WTC11 (cell line): ENCODE measurements around the gene COG5. TPM values are rescaled to one million over a fixed set of nuclear protein-coding genes. Genes with fewer than 3 reads are reported as not detected.
"Not testable (repeated sequence)": the region's sequence is repeated elsewhere in the genome, so short reads cannot be mapped to it uniquely, and the experiment has no call there.

ENCODE experiments used
- ATAC-seq: fragments of 200-7000 bp; cut with Tn5 transposase; 2 replicates; pipeline ENCODE4 v1.10.0; 2021; ENCODE audit warnings: mild to moderate bottlenecking, moderate library complexity
- CTCF ChIA-PET: fragments of 300-600 bp; sonication (Branson Sonifier 250); formaldehyde crosslinking; loops from one replicate; lab custom pipeline; 2021; ENCODE audit warnings: antibody characterized with exemption; lab: Charles Lee
- POLR2A ChIA-PET: fragments of 350-600 bp; sonication (Branson Sonifier 250); formaldehyde crosslinking; loops from one replicate; lab custom pipeline; 2021; ENCODE audit warnings: antibody characterized with exemption; lab: Charles Lee
- DNase-seq: peaks from one replicate; pipeline ENCODE4 v3.0.0; 2021; ENCODE audit warnings: low spot score
- H3K27ac Mint-ChIP-seq: 2 replicates; pipeline ENCODE4 v1.8.0; 2021; ENCODE audit warnings: mixed read lengths
- H3K27me3 Mint-ChIP-seq: 2 replicates; pipeline ENCODE4 v1.8.0; 2021; ENCODE audit warnings: low read depth, mild to moderate bottlenecking, moderate library complexity, mixed read lengths
- H3K36me3 Mint-ChIP-seq: 2 replicates; pipeline ENCODE4 v1.8.0; 2021; ENCODE audit warnings: mixed read lengths
- H3K4me1 Mint-ChIP-seq: 2 replicates; pipeline ENCODE4 v1.8.0; 2022; ENCODE audit warnings: mixed read lengths
- H3K4me3 Mint-ChIP-seq: 2 replicates; pipeline ENCODE4 v1.8.0; 2021; ENCODE audit warnings: mild to moderate bottlenecking, moderate library complexity, mixed read lengths
- H3K9me3 Mint-ChIP-seq: 2 replicates; pipeline ENCODE4 v1.8.0; 2021; ENCODE audit warnings: mixed read lengths
- ETV6 ChIP-seq: sonication (generic); formaldehyde crosslinking; IDR thresholded peaks from 2 replicates; pipeline ENCODE4 v1.8.1; 2022; ENCODE audit warnings: mild to moderate bottlenecking, missing genetic modification reagents
- IRF2 ChIP-seq: sonication (generic); formaldehyde crosslinking; IDR thresholded peaks from 2 replicates; pipeline ENCODE4 v1.8.0; 2022; ENCODE audit warnings: low read depth, missing genetic modification reagents, borderline replicate concordance
- JUN ChIP-seq: sonication (generic); formaldehyde crosslinking; IDR thresholded peaks from 2 replicates; pipeline ENCODE4 v1.8.0; 2023; ENCODE audit warnings: mild to moderate bottlenecking, missing genetic modification reagents
- RELA ChIP-seq: sonication (generic); formaldehyde crosslinking; IDR thresholded peaks from 2 replicates; pipeline ENCODE4 v1.8.1; 2022; ENCODE audit warnings: missing genetic modification reagents, mild to moderate bottlenecking, borderline replicate concordance
- SP1 ChIP-seq: sonication (generic); formaldehyde crosslinking; conservative IDR thresholded peaks from 2 replicates; pipeline ENCODE4 v1.8.1; 2022; ENCODE audit warnings: missing genetic modification reagents
- TCF7 ChIP-seq: sonication (generic); formaldehyde crosslinking; IDR thresholded peaks from 2 replicates; pipeline ENCODE4 v1.8.0; 2022; ENCODE audit warnings: mild to moderate bottlenecking, low read depth, missing genetic modification reagents, moderate library complexity
- TEAD1 ChIP-seq: sonication (generic); formaldehyde crosslinking; IDR thresholded peaks from 2 replicates; pipeline ENCODE4 v1.8.0; 2022; ENCODE audit warnings: mild to moderate bottlenecking, missing genetic modification reagents
- TP53 ChIP-seq: sonication (generic); formaldehyde crosslinking; IDR thresholded peaks from 2 replicates; pipeline ENCODE4 v1.8.1; 2023; ENCODE audit warnings: mild to moderate bottlenecking, missing genetic modification reagents
- ZNF121 ChIP-seq: sonication (generic); formaldehyde crosslinking; IDR thresholded peaks from 2 replicates; pipeline ENCODE4 v1.8.0; 2023; ENCODE audit warnings: missing genetic modification reagents
- ZNF219 ChIP-seq: sonication (generic); formaldehyde crosslinking; IDR thresholded peaks from 2 replicates; pipeline ENCODE4 v1.8.0; 2023; ENCODE audit warnings: missing genetic modification reagents, mild to moderate bottlenecking, borderline replicate concordance
- ZNF232 ChIP-seq: sonication (generic); formaldehyde crosslinking; IDR thresholded peaks from 2 replicates; pipeline ENCODE4 v1.8.0; 2022; ENCODE audit warnings: mild to moderate bottlenecking, missing genetic modification reagents
- ZNF396 ChIP-seq: fragments of 250-450 bp; sonication (Bioruptor Pico); IDR thresholded peaks from 2 replicates; pipeline ENCODE4 v1.8.0; 2021; ENCODE audit warnings: mild to moderate bottlenecking, moderate library complexity, borderline replicate concordance
- total RNA-seq: library from RNA; stranded (reverse); gene quantifications from 3 replicates; pipeline ENCODE4 v1.2.3, GENCODE V29; 2021
- TF ChIP-seq, protein P1 (sequence below): sonication (generic); formaldehyde crosslinking; IDR thresholded peaks from 2 replicates; pipeline ENCODE4 v1.8.1; 2023; ENCODE audit warnings: mild to moderate bottlenecking, moderate library complexity, missing genetic modification reagents
- TF ChIP-seq, protein P2 (sequence below): fragments of 250-450 bp; sonication (Bioruptor Pico); IDR thresholded peaks from 2 replicates; pipeline ENCODE4 v2.1.2; 2022; ENCODE audit warnings: mild to moderate bottlenecking, moderate library complexity
- TF ChIP-seq, protein P3 (sequence below): sonication (generic); formaldehyde crosslinking; IDR thresholded peaks from 2 replicates; pipeline ENCODE4 v1.8.0; 2022; ENCODE audit warnings: mild to moderate bottlenecking, missing genetic modification reagents
- TF ChIP-seq, protein P4 (sequence below): fragments of 250-450 bp; sonication (Bioruptor Pico); IDR thresholded peaks from 2 replicates; pipeline ENCODE4 v1.8.0; 2021; ENCODE audit warnings: mild to moderate bottlenecking
- TF ChIP-seq, protein P5 (sequence below): sonication (generic); formaldehyde crosslinking; IDR thresholded peaks from 2 replicates; pipeline ENCODE4 v1.8.0; 2023; ENCODE audit warnings: missing genetic modification reagents, mild to moderate bottlenecking, borderline replicate concordance
- TF ChIP-seq, protein P6 (sequence below): fragments of 250-450 bp; sonication (Bioruptor Pico); IDR thresholded peaks from 2 replicates; pipeline ENCODE4 v1.9.0; 2021; ENCODE audit warnings: moderate library complexity, mild to moderate bottlenecking, inconsistent platforms, borderline replicate concordance
- TF ChIP-seq, protein P7 (sequence below): fragments of 250-450 bp; sonication (Bioruptor Pico); conservative IDR thresholded peaks from 2 replicates; pipeline ENCODE4 v1.9.0; 2021; ENCODE audit warnings: mild to moderate bottlenecking

The COG5 gene
- total RNA-seq, 1 experiment from 2014 or later: 23.8 TPM

DNA sequence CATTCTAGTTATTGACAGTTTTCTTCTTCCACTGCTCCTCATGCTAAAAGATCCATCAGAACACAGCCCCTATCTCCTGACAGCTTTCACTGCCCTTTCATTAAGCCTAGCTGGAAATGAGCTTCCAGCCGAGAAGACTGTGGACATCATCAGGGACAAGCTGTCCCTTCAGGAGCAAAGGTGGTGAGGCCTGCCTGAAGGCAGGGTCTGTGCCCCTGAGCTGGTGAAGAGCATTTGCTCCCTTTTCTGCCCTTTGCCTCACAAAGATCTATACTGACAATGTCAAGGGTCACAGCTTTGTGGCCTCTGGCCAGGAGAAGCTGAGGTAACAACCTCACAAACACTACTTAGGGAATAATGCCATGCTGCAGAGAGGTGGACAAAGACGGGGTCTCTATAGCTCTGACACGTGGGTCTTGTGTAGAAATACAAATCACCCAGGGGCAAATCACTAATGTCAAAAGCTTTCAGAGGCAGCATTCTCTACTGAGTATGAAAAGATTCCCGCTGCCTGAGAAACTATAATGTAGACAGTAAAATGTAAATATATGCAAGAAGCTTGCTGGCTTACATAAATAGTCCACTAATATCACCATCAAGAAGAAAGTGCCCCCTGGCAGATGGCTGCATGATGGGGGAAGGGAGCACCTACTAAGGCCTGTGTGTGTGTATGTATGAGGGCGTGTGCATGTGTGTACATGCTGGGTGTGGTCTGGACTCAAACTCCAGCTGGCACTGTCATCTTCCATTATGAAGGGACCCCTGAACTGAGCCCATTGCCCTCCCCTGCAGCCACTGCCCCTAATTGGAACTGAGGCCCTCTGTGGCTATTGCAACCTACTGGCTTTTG, 339.1 kb downstream of the COG5 start:
- POLR2A ChIA-PET: no interaction called here
- CTCF ChIA-PET: interaction anchor here (0.6 kb wide), 1 partner anchor 188 kb away, joined by 3 read pairs; no protein-coding TSS in a partner anchor

DNA sequence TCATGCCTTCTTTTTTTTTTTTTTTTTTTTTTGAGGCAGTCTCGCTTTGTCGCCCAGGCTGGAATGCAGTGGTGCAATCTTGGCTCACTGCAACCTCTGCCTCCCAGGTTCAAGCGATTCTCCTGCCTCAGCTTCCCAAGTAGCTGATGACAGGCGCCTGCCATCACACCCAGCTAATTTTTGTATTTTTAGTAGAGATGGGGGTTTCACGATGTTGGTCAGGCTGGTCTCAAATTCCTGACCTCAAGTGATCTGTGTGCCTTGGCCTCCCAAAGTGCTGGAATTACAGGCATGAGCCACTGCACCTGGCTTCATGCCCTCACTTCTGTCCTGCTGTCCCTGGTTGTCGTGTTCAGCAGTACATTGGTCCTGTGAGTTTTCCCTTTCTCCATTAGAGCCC, 342.9 kb downstream of the COG5 start:
- H3K4me3 Mint-ChIP-seq, H3K27ac Mint-ChIP-seq, DNase-seq, ATAC-seq, H3K4me1 Mint-ChIP-seq, H3K27me3 Mint-ChIP-seq, H3K9me3 Mint-ChIP-seq, H3K36me3 Mint-ChIP-seq: not testable (repeated sequence)
- ChIA-PET CTCF (interaction anchor here (0.6 to 0.7 kb wide), 3 partner anchors 28 to 476 kb away, joined by 3 to 4 read pairs (median 3); no protein-coding TSS in a partner anchor), POLR2A (interaction anchor here (0.7 kb wide), 1 partner anchor 1050 kb away, joined by 5 read pairs; no protein-coding TSS in a partner anchor)

More for the DNA sequence above, 339.1 kb downstream of the COG5 start:
- peaks cover 3% of the 10 kb centered on the region for H3K4me1 Mint-ChIP-seq
- H3K4me3 Mint-ChIP-seq: no peak overlapping the region
- ATAC-seq (no peak), DNase-seq (no peak)
- TF ChIP-seq JUN (CRISPR knock-in tag): no peak
- TF ChIP-seq ZNF219 (CRISPR knock-in tag): no peak
- TF ChIP-seq TEAD1 (CRISPR knock-in tag): no peak
- no peak for TF ChIP-seq ZNF121 (CRISPR knock-in tag)
- TF ChIP-seq IRF2: no peak
- TF ChIP-seq, protein P1, sequence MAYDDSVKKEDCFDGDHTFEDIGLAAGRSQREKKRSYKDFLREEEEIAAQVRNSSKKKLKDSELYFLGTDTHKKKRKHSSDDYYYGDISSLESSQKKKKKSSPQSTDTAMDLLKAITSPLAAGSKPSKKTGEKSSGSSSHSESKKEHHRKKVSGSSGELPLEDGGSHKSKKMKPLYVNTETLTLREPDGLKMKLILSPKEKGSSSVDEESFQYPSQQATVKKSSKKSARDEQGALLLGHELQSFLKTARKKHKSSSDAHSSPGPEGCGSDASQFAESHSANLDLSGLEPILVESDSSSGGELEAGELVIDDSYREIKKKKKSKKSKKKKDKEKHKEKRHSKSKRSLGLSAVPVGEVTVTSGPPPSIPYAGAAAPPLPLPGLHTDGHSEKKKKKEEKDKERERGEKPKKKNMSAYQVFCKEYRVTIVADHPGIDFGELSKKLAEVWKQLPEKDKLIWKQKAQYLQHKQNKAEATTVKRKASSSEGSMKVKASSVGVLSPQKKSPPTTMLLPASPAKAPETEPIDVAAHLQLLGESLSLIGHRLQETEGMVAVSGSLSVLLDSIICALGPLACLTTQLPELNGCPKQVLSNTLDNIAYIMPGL: no peak
- TF ChIP-seq, protein P2, sequence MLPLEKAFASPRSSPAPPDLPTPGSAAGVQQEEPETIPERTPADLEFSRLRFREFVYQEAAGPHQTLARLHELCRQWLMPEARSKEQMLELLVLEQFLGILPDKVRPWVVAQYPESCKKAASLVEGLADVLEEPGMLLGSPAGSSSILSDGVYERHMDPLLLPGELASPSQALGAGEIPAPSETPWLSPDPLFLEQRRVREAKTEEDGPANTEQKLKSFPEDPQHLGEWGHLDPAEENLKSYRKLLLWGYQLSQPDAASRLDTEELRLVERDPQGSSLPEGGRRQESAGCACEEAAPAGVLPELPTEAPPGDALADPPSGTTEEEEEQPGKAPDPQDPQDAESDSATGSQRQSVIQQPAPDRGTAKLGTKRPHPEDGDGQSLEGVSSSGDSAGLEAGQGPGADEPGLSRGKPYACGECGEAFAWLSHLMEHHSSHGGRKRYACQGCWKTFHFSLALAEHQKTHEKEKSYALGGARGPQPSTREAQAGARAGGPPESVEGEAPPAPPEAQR (CRISPR knock-in tag): no peak
- TF ChIP-seq TP53 (CRISPR knock-in tag): no peak
- TF ChIP-seq, protein P3, sequence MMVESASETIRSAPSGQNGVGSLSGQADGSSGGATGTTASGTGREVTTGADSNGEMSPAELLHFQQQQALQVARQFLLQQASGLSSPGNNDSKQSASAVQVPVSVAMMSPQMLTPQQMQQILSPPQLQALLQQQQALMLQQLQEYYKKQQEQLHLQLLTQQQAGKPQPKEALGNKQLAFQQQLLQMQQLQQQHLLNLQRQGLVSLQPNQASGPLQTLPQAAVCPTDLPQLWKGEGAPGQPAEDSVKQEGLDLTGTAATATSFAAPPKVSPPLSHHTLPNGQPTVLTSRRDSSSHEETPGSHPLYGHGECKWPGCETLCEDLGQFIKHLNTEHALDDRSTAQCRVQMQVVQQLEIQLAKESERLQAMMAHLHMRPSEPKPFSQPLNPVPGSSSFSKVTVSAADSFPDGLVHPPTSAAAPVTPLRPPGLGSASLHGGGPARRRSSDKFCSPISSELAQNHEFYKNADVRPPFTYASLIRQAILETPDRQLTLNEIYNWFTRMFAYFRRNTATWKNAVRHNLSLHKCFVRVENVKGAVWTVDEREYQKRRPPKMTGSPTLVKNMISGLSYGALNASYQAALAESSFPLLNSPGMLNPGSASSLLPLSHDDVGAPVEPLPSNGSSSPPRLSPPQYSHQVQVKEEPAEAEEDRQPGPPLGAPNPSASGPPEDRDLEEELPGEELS (CRISPR knock-in tag): no peak
- TF ChIP-seq, protein P4, sequence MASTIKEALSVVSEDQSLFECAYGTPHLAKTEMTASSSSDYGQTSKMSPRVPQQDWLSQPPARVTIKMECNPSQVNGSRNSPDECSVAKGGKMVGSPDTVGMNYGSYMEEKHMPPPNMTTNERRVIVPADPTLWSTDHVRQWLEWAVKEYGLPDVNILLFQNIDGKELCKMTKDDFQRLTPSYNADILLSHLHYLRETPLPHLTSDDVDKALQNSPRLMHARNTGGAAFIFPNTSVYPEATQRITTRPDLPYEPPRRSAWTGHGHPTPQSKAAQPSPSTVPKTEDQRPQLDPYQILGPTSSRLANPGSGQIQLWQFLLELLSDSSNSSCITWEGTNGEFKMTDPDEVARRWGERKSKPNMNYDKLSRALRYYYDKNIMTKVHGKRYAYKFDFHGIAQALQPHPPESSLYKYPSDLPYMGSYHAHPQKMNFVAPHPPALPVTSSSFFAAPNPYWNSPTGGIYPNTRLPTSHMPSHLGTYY (CRISPR knock-in tag): no peak
- no peak for TF ChIP-seq RELA (CRISPR knock-in tag)
- no peak for TF ChIP-seq SP1
- TF ChIP-seq TCF7 (CRISPR knock-in tag): no peak
- no peak for TF ChIP-seq ZNF232 (CRISPR knock-in tag)
- TF ChIP-seq, protein P5, sequence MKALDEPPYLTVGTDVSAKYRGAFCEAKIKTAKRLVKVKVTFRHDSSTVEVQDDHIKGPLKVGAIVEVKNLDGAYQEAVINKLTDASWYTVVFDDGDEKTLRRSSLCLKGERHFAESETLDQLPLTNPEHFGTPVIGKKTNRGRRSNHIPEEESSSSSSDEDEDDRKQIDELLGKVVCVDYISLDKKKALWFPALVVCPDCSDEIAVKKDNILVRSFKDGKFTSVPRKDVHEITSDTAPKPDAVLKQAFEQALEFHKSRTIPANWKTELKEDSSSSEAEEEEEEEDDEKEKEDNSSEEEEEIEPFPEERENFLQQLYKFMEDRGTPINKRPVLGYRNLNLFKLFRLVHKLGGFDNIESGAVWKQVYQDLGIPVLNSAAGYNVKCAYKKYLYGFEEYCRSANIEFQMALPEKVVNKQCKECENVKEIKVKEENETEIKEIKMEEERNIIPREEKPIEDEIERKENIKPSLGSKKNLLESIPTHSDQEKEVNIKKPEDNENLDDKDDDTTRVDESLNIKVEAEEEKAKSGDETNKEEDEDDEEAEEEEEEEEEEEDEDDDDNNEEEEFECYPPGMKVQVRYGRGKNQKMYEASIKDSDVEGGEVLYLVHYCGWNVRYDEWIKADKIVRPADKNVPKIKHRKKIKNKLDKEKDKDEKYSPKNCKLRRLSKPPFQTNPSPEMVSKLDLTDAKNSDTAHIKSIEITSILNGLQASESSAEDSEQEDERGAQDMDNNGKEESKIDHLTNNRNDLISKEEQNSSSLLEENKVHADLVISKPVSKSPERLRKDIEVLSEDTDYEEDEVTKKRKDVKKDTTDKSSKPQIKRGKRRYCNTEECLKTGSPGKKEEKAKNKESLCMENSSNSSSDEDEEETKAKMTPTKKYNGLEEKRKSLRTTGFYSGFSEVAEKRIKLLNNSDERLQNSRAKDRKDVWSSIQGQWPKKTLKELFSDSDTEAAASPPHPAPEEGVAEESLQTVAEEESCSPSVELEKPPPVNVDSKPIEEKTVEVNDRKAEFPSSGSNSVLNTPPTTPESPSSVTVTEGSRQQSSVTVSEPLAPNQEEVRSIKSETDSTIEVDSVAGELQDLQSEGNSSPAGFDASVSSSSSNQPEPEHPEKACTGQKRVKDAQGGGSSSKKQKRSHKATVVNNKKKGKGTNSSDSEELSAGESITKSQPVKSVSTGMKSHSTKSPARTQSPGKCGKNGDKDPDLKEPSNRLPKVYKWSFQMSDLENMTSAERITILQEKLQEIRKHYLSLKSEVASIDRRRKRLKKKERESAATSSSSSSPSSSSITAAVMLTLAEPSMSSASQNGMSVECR (CRISPR knock-in tag): no peak
- TF ChIP-seq, protein P6, sequence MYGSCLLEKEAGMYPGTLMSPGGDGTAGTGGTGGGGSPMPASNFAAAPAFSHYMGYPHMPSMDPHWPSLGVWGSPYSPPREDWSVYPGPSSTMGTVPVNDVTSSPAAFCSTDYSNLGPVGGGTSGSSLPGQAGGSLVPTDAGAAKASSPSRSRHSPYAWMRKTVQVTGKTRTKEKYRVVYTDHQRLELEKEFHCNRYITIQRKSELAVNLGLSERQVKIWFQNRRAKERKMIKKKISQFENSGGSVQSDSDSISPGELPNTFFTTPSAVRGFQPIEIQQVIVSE: no peak
- TF ChIP-seq, protein P7, sequence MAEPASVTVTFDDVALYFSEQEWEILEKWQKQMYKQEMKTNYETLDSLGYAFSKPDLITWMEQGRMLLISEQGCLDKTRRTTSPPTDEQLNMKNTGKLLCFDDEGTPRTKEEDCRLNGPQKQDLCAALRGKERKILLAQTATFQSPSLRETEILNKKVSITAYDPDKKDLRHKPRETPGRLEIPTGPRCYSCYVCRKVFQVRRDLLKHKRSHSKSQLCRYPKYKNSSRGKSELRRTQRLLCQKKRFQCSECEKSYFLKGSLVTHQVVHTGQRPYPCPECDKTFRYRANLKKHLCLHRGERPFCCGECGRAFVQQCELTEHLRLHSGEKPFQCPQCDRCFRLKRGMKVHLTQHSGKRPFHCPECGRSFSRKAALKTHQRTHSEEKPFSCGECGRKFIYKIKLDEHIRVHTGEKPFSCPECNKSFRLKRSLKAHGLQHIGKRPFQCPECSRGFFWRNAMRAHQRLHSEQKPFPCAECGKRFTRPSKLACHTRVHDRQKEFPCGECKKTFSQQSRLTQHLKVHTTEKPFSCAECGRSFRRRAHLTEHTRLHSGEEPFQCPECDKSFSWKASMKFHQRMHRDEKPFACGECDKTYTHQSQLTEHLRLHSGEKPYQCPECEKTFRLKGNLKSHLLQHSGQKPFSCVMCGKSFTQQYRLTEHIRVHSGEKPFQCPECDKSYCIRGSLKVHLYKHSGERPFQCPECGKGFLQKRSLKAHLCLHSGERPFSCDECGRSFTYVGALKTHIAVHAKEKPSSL (CRISPR knock-in tag): no peak
- TF ChIP-seq ZNF396 (CRISPR knock-in tag): no peak
- no peak for TF ChIP-seq ETV6 (CRISPR knock-in tag)
- peak overlapping the region; percentile 37; the same call in 1 of the 2 replicates for H3K27ac Mint-ChIP-seq
- H3K9me3 Mint-ChIP-seq: no peaks in the 10 kb centered on the region
- no peaks in the 10 kb centered on the region for H3K27me3 Mint-ChIP-seq
- H3K36me3 Mint-ChIP-seq: no peaks in the 10 kb centered on the region
